H9 (cell line): Measurements from ENCODE around the gene SATB2. TPM values are rescaled to one million over a fixed set of nuclear protein-coding genes. Genes with fewer than 3 reads are reported as not detected.

Experiments used
- DNase-seq: peaks from one replicate; pipeline ENCODE4 v3.0.0-alpha.2; 2017
- H2AFZ ChIP-seq: one replicate; pipeline ENCODE4 v1.6.1; 2013; ENCODE audit warnings: mild to moderate bottlenecking, low read length, control low read depth, moderate library complexity
- H2AK5ac ChIP-seq: 2 replicates; pipeline ENCODE4 v1.6.1; 2013; ENCODE audit warnings: low read length, control low read depth, mixed read lengths; ENCODE audit not compliant: insufficient read length
- H2BK120ac ChIP-seq: one replicate; pipeline ENCODE4 v1.6.1; 2013; ENCODE audit warnings: low read depth, mild to moderate bottlenecking, low read length, control low read depth, inconsistent platforms; ENCODE audit not compliant: poor library complexity, severe bottlenecking
- H2BK12ac ChIP-seq: 2 replicates; pipeline ENCODE4 v1.6.1; 2013; ENCODE audit warnings: low read length, control low read depth, mixed read lengths, low read depth; ENCODE audit not compliant: insufficient read length
- H2BK15ac ChIP-seq: 2 replicates; pipeline ENCODE4 v1.6.1; 2013; ENCODE audit warnings: low read depth, low read length, control low read depth
- H2BK20ac ChIP-seq: one replicate; pipeline ENCODE4 v1.6.1; 2013; ENCODE audit warnings: low read depth, mild to moderate bottlenecking, low read length, control low read depth, inconsistent platforms; ENCODE audit not compliant: poor library complexity, severe bottlenecking
- H2BK5ac ChIP-seq: 2 replicates; pipeline ENCODE4 v1.6.1; 2013; ENCODE audit warnings: low read length, control low read depth, mixed read lengths; ENCODE audit not compliant: insufficient read length
- H3K14ac ChIP-seq: 2 replicates; pipeline ENCODE4 v1.6.1; 2013; ENCODE audit warnings: low read length, control low read depth; ENCODE audit not compliant: insufficient read depth
- H3K18ac ChIP-seq: 2 replicates; pipeline ENCODE4 v1.6.1; 2013; ENCODE audit warnings: low read depth, mild to moderate bottlenecking, mixed read lengths, low read length, control low read depth; ENCODE audit not compliant: insufficient read length
- H3K23ac ChIP-seq: 2 replicates; pipeline ENCODE4 v1.6.1; 2013; ENCODE audit warnings: low read length, control low read depth, mixed read lengths, low read depth; ENCODE audit not compliant: insufficient read length
- H3K23me2 ChIP-seq: 2 replicates; pipeline ENCODE4 v1.6.1; 2013; ENCODE audit warnings: low read depth, mild to moderate bottlenecking, mixed read lengths, low read length, control low read depth; ENCODE audit not compliant: insufficient read length, poor library complexity, severe bottlenecking
- H3K27ac ChIP-seq: 2 replicates; pipeline ENCODE4 v1.5.1; 2013; ENCODE audit warnings: low read length, control low read depth, mixed read lengths, low read depth; ENCODE audit not compliant: insufficient read length
- H3K27me3 ChIP-seq: 2 replicates; pipeline ENCODE4 v1.6.1; 2013; ENCODE audit warnings: low read length, control low read depth, inconsistent platforms; ENCODE audit not compliant: insufficient read depth
- H3K4ac ChIP-seq: 2 replicates; pipeline ENCODE4 v1.6.1; 2013; ENCODE audit warnings: low read depth, mild to moderate bottlenecking, control low read depth, inconsistent platforms, low read length, moderate library complexity
- H3K4me1 ChIP-seq: 2 replicates; pipeline ENCODE4 v1.6.1; 2013; ENCODE audit warnings: low read length, control low read depth, inconsistent platforms; ENCODE audit not compliant: insufficient read depth
- H3K4me2 ChIP-seq: 2 replicates; pipeline ENCODE4 v1.6.1; 2013; ENCODE audit warnings: low read length, control low read depth, mixed read lengths; ENCODE audit not compliant: insufficient read length, insufficient read depth
- H3K56ac ChIP-seq: 2 replicates; pipeline ENCODE4 v1.6.1; 2013; ENCODE audit warnings: low read depth, mild to moderate bottlenecking, mixed read lengths, low read length, control low read depth; ENCODE audit not compliant: insufficient read length
- H3K79me1 ChIP-seq: 2 replicates; pipeline ENCODE4 v1.6.1; 2013; ENCODE audit warnings: low read depth, mild to moderate bottlenecking, moderate library complexity, low read length, control low read depth, inconsistent platforms; ENCODE audit not compliant: insufficient read depth, poor library complexity, severe bottlenecking
- H3K79me2 ChIP-seq: 2 replicates; pipeline ENCODE4 v1.6.1; 2013; ENCODE audit warnings: low read length, control low read depth, inconsistent platforms; ENCODE audit not compliant: insufficient read depth
- H3K9ac ChIP-seq: 2 replicates; pipeline ENCODE4 v1.6.1; 2013; ENCODE audit warnings: low read length, control low read depth, mixed read lengths; ENCODE audit not compliant: insufficient read length; ENCODE audit errors: extremely low read depth
- H3K9me3 ChIP-seq: one replicate; pipeline ENCODE4 v1.6.1; 2013; ENCODE audit warnings: low read depth, low read length, inconsistent platforms; ENCODE audit not compliant: control insufficient read depth
- H3T11ph ChIP-seq: one replicate; pipeline ENCODE4 v1.6.1; 2013; ENCODE audit warnings: mild to moderate bottlenecking, low read length, control low read depth, inconsistent platforms
- H4K20me1 ChIP-seq: one replicate; pipeline ENCODE4 v1.6.1; 2013; ENCODE audit not compliant: control insufficient read depth, insufficient read length, insufficient read depth
- H4K5ac ChIP-seq: 2 replicates; pipeline ENCODE4 v1.6.1; 2013; ENCODE audit warnings: low read depth, mild to moderate bottlenecking, mixed read lengths, low read length, control low read depth; ENCODE audit not compliant: insufficient read length
- H4K8ac ChIP-seq: replicated peaks from 2 replicates; pipeline ENCODE4 v1.6.1; 2013; ENCODE audit warnings: low read length, control low read depth, mixed read lengths, low read depth; ENCODE audit not compliant: insufficient read length
- H4K91ac ChIP-seq: 2 replicates; pipeline ENCODE4 v1.6.1; 2013; ENCODE audit warnings: low read depth, mild to moderate bottlenecking, moderate library complexity, mixed read lengths, low read length, control low read depth; ENCODE audit not compliant: insufficient read length
- H3K27ac Mint-ChIP-seq, 3 experiments: 2 replicates in 2 of 3; 3 replicates in 1 of 3; pipeline ENCODE4 v1.8.0; 2020 to 2021; ENCODE audit warnings: mixed read lengths in 3 of 3, mild to moderate bottlenecking in 1 of 3, moderate library complexity in 1 of 3
- H3K27me3 Mint-ChIP-seq: 2 replicates; pipeline ENCODE4 v1.8.0; 2021; ENCODE audit warnings: low read depth, mild to moderate bottlenecking, moderate library complexity, mixed read lengths
- H3K36me3 Mint-ChIP-seq, 3 experiments: 2 replicates in 2 of 3; 3 replicates in 1 of 3; pipeline ENCODE4 v1.8.0; 2020 to 2021; ENCODE audit warnings: low read depth in 3 of 3, mixed read lengths in 3 of 3; ENCODE audit not compliant: insufficient read depth in 1 of 3
- H3K4me1 Mint-ChIP-seq, 2 experiments: 2 replicates each; pipeline ENCODE4 v1.8.0; 2020; ENCODE audit warnings: mixed read lengths in 2 of 2
- H3K4me3 Mint-ChIP-seq, 2 experiments: 2 replicates in 1 of 2; 3 replicates in 1 of 2; pipeline ENCODE4 v1.8.0; 2020 to 2021; ENCODE audit warnings: mild to moderate bottlenecking in 2 of 2, mixed read lengths in 2 of 2, moderate library complexity in 1 of 2
- H3K9me3 Mint-ChIP-seq, 2 experiments: 2 replicates in 1 of 2; 3 replicates in 1 of 2; pipeline ENCODE4 v1.8.0; 2020; ENCODE audit warnings: mild to moderate bottlenecking in 2 of 2, mixed read lengths in 2 of 2, moderate library complexity in 1 of 2
- WGBS: extraction: QIAGEN DNeasy Blood & Tissue Kit; methylation state at CpG from one replicate; pipeline ENCODE4 v1.1.7; 2013; ENCODE audit warnings: missing lambda C conversion rate, low lambda C conversion rate, mixed read lengths; ENCODE audit not compliant: insufficient read length; ENCODE audit errors: extremely low coverage; 5-methylcytosine and 5-hydroxymethylcytosine counted together
- total RNA-seq: library from RNA; stranded (reverse); gene quantifications from 2 replicates; pipeline ENCODE4 v1.2.1, GENCODE V29; 2021
- TF ChIP-seq, protein P1 (sequence below): fragments of 200-600 bp; sonication (generic); conservative IDR thresholded peaks from 3 replicates; pipeline ENCODE4 v1.8.0; 2021; ENCODE audit warnings: antibody characterized with exemption, mild to moderate bottlenecking

The SATB2 gene
- total RNA-seq, 1 experiment from 2014 or later: 23.8 TPM

DNA sequence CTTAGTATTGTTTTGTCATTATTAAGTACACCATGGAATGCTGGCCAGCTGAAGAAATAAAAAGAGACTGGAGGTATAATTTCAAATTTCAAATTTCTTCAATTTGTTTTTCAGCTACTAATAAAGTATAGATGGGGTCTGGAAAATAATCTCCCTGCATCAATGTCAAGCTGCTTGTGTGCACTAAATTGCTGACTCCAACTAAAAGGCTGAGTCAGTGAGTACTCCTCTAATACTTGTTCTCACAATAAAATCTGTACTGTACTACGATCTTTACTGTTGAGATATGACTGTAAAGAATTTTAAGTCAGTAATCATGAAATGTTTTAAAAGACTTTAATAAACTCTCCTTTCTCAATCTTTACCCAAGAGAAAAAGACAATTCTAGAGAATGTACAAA, 131.9 kb downstream of the SATB2 start:
- H3K79me1 ChIP-seq: no peaks in the 10 kb centered on the region
- H3K4me1 Mint-ChIP-seq: no peaks in the 10 kb centered on the region

More for the DNA sequence above, 131.9 kb downstream of the SATB2 start:
- Histone ChIP-seq H2BK15ac (no peak overlapping the region), H2AK5ac (no peak overlapping the region), H3K23ac (no peak overlapping the region), H3K4me1 (no peaks in the 10 kb centered on the region), H4K91ac (no peak overlapping the region), H3K27me3 (no peaks in the 10 kb centered on the region), H3K56ac (no peak overlapping the region), H2BK20ac (no peak overlapping the region), H4K8ac (no peak overlapping the region), H3K18ac (no peak overlapping the region), H2BK120ac (no peak overlapping the region), H3K4me2 (no peak overlapping the region), H2BK12ac (no peak overlapping the region), H3K27ac (no peak overlapping the region), H2AFZ (no peak overlapping the region), H3T11ph (no peak overlapping the region), H3K9ac (no peak overlapping the region), H4K5ac (no peak overlapping the region), H3K4ac (no peak overlapping the region), H3K23me2 (no peaks in the 10 kb centered on the region), H2BK5ac (no peak overlapping the region), H3K14ac (no peak overlapping the region), H3K79me2 (no peaks in the 10 kb centered on the region), H3K9me3 (no peaks in the 10 kb centered on the region), H4K20me1 (no peaks in the 10 kb centered on the region)
- Mint-ChIP-seq H3K9me3 (no peaks in the 10 kb centered on the region), H3K4me3 (no peak overlapping the region), H3K36me3 (peaks cover 0 to 18% (median 0%) of the 10 kb centered on the region in 3 experiments; a peak in 2 of 7 replicates), H3K27me3 (no peaks in the 10 kb centered on the region), H3K27ac (no peak overlapping the region)
- no CpG with 5 or more reads among the region's 1 CpG for WGBS
- no peak for DNase-seq
- TF ChIP-seq, protein P1, sequence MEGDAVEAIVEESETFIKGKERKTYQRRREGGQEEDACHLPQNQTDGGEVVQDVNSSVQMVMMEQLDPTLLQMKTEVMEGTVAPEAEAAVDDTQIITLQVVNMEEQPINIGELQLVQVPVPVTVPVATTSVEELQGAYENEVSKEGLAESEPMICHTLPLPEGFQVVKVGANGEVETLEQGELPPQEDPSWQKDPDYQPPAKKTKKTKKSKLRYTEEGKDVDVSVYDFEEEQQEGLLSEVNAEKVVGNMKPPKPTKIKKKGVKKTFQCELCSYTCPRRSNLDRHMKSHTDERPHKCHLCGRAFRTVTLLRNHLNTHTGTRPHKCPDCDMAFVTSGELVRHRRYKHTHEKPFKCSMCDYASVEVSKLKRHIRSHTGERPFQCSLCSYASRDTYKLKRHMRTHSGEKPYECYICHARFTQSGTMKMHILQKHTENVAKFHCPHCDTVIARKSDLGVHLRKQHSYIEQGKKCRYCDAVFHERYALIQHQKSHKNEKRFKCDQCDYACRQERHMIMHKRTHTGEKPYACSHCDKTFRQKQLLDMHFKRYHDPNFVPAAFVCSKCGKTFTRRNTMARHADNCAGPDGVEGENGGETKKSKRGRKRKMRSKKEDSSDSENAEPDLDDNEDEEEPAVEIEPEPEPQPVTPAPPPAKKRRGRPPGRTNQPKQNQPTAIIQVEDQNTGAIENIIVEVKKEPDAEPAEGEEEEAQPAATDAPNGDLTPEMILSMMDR: no peak
